Measurements from ENCODE around the gene NEUROD6.

GRCh38 chr7:31333291-31333690 is 7.2 kb downstream of the NEUROD6 start:
- TF ChIP-seq GATA3 (IDR thresholded peaks at IDR 0.05; ENCODE audit: low read depth, low read length) (no peak), GATA2 (IDR thresholded peaks at IDR 0.05; ENCODE audit: low read depth, low read length) (no peak)

Data from SH-SY5Y (cell line).